Loucy (cell line): ENCODE results near the gene TXNDC16.

Source experiments
- CTCF ChIP-seq: fragments of 200-600 bp; sonication (generic); conservative IDR thresholded peaks from 2 replicates; pipeline ENCODE4 v1.5.1; 2014; ENCODE audit warnings: mild to moderate bottlenecking, antibody characterized with exemption, low read length
- EZH2phosphoT487 ChIP-seq: fragments of 200-600 bp; IDR thresholded peaks from 2 replicates; pipeline ENCODE4 v1.6.1; 2018; ENCODE audit warnings: antibody characterized with exemption, mild to moderate bottlenecking, moderate library complexity, borderline replicate concordance

- TF ChIP-seq CTCF: no peak
- TF ChIP-seq EZH2phosphoT487: no peak
These were observed 109.7 kb downstream of the TXNDC16 start for GRCh38 chr14:52442602-52443001.
